ENCODE data around the gene JMJD1C.

DNA sequence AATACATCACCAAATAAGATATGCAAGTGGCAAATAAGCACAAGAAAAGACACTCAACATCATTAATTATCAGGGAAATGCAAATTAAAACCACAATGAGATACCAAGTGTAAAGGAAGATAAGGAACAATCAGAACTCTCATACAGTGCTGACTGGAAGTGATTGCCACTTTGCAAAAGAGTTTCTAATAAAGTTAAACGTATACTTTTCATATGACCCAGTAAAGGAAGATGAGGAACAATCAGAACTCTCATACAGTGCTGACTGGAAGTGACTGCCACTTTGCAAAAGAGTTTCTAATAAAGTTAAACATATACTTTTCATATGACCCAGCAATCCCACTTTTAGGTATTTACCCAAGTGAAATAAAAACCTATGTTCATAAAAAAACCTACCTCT is 12.2 kb upstream of the JMJD1C start:
- no peak for TF ChIP-seq CTCF (conservative IDR thresholded peaks at IDR 0.05; ENCODE audit: low read length)
- no peak for TF ChIP-seq EZH2phosphoT487 (IDR thresholded peaks at IDR 0.05; ENCODE audit: borderline replicate concordance, low read depth, low read length)
